GM23338 (cell line): ENCODE measurements around the gene BIRC6.

Source experiments
- CREB1 ChIP-seq: fragments of 250-450 bp; sonication (Bioruptor Pico); IDR thresholded peaks from 2 replicates; pipeline ENCODE4 v1.5.0; 2020; ENCODE audit warnings: low read depth, mild to moderate bottlenecking, moderate library complexity
- TF ChIP-seq, protein P1 (sequence below): IDR thresholded peaks from one replicate; pipeline ENCODE4 v1.6.1; 2018; ENCODE audit warnings: antibody characterized with exemption; ENCODE audit not compliant: unreplicated experiment
- TF ChIP-seq, protein P2 (sequence below), 2 experiments: fragments of 200-600 bp in 1 of 2; sonication (generic) in 1 of 2; conservative IDR thresholded peaks; 2 replicates each; pipeline versions ENCODE4 v1.5.1 to v1.6.1; 2016 to 2017; ENCODE audit warnings: antibody characterized with exemption in 2 of 2, low read depth in 2 of 2, mild to moderate bottlenecking in 2 of 2, moderate library complexity in 1 of 2

DNA sequence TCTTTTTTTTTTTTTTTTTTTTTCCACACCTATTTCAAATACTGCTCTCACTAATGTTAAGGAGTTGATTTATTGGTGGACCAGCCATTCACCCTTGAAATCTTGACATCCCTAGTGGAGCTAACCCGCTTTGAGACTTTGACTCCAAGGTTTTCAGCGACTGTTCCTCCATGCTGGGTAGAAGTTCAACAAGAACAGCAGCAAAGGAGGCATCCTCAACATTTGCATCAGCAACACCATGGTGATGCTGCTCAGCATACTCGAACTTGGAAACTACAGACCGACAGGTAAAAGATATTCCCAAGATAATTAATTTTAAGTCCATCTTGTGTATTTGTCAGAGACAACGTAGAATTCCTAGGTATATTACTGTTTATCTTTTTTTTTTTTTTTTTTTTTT lies 74.0 kb downstream of the BIRC6 start:
- TF ChIP-seq, protein P1, sequence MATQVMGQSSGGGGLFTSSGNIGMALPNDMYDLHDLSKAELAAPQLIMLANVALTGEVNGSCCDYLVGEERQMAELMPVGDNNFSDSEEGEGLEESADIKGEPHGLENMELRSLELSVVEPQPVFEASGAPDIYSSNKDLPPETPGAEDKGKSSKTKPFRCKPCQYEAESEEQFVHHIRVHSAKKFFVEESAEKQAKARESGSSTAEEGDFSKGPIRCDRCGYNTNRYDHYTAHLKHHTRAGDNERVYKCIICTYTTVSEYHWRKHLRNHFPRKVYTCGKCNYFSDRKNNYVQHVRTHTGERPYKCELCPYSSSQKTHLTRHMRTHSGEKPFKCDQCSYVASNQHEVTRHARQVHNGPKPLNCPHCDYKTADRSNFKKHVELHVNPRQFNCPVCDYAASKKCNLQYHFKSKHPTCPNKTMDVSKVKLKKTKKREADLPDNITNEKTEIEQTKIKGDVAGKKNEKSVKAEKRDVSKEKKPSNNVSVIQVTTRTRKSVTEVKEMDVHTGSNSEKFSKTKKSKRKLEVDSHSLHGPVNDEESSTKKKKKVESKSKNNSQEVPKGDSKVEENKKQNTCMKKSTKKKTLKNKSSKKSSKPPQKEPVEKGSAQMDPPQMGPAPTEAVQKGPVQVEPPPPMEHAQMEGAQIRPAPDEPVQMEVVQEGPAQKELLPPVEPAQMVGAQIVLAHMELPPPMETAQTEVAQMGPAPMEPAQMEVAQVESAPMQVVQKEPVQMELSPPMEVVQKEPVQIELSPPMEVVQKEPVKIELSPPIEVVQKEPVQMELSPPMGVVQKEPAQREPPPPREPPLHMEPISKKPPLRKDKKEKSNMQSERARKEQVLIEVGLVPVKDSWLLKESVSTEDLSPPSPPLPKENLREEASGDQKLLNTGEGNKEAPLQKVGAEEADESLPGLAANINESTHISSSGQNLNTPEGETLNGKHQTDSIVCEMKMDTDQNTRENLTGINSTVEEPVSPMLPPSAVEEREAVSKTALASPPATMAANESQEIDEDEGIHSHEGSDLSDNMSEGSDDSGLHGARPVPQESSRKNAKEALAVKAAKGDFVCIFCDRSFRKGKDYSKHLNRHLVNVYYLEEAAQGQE = no peak
- TF ChIP-seq, protein P2, sequence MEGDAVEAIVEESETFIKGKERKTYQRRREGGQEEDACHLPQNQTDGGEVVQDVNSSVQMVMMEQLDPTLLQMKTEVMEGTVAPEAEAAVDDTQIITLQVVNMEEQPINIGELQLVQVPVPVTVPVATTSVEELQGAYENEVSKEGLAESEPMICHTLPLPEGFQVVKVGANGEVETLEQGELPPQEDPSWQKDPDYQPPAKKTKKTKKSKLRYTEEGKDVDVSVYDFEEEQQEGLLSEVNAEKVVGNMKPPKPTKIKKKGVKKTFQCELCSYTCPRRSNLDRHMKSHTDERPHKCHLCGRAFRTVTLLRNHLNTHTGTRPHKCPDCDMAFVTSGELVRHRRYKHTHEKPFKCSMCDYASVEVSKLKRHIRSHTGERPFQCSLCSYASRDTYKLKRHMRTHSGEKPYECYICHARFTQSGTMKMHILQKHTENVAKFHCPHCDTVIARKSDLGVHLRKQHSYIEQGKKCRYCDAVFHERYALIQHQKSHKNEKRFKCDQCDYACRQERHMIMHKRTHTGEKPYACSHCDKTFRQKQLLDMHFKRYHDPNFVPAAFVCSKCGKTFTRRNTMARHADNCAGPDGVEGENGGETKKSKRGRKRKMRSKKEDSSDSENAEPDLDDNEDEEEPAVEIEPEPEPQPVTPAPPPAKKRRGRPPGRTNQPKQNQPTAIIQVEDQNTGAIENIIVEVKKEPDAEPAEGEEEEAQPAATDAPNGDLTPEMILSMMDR (conservative IDR thresholded peaks at IDR 0.05; ENCODE audit: low read depth in 2 of 2) = no peak
- no peak for TF ChIP-seq CREB1
